ENCODE data around the gene PDE6G. TPM values are rescaled to one million over a fixed set of nuclear protein-coding genes. Genes with fewer than 3 reads are reported as not detected.

The PDE6G gene
- total RNA-seq, 2 experiments from 2014 or later = 12.0 to 12.5 TPM

Small RNAs within 50 kb of the gene (microRNA-seq; reads per million reads assigned to microRNA genes)
- gene MIR6786 = 1.7 reads per million

Other genes with a start within 250 kb of the PDE6G start
- gene ACTG1, start 143.7 kb downstream of the PDE6G start, total RNA-seq = 1,000 to 10,000 TPM; 3,566 to 4,759 TPM
- gene FSCN2, start 128.2 kb downstream of the PDE6G start, total RNA-seq = under 1 TPM; 0.41 to 0.56 TPM
- 10 to 100 TPM; 39.8 to 44.5 TPM for gene FAAP100, start 104.2 kb downstream of the PDE6G start, total RNA-seq
- gene NPLOC4, start 19.4 kb downstream of the PDE6G start, total RNA-seq = 100 to 1,000 TPM; 124 to 130 TPM
- under 1 TPM; 0.23 to 0.26 TPM for gene TSPAN10, start 19.3 kb downstream of the PDE6G start, total RNA-seq
- 10 to 100 TPM; 57.9 to 68.5 TPM for gene OXLD1, start 10.1 kb upstream of the PDE6G start, total RNA-seq
- 10 to 100 TPM; 37.4 to 42.3 TPM for gene CCDC137, start 10.2 kb upstream of the PDE6G start, total RNA-seq
- gene ARL16, start 27.3 kb upstream of the PDE6G start, total RNA-seq = 10 to 100 TPM; 14.9 to 15.4 TPM
- gene HGS, start 27.5 kb upstream of the PDE6G start, total RNA-seq = 100 to 1,000 TPM; 145 to 159 TPM
- gene MRPL12, start 46.8 kb upstream of the PDE6G start, total RNA-seq = 100 to 1,000 TPM; 102 to 126 TPM
- gene SLC25A10, start 55.7 kb upstream of the PDE6G start, total RNA-seq = 10 to 100 TPM; 32.8 to 40.1 TPM
- gene GCGR, start 147.6 kb upstream of the PDE6G start, total RNA-seq = not detected
- gene MCRIP1, start 176.7 kb upstream of the PDE6G start, total RNA-seq = 10 to 100 TPM; 49.9 to 50.1 TPM
- not detected for gene PPP1R27, start 178.5 kb upstream of the PDE6G start, total RNA-seq
- gene P4HB, start 204.0 kb upstream of the PDE6G start, total RNA-seq = 100 to 1,000 TPM; 333 to 416 TPM
- 100 to 1,000 TPM; 693 to 725 TPM for gene ARHGDIA, start 214.8 kb upstream of the PDE6G start, total RNA-seq
- 100 to 1,000 TPM; 215 to 236 TPM for gene ALYREF, start 235.0 kb upstream of the PDE6G start, total RNA-seq
- gene ANAPC11, start 235.2 kb upstream of the PDE6G start, total RNA-seq = 100 to 1,000 TPM; 138 to 155 TPM
- gene NPB, start 245.7 kb upstream of the PDE6G start, total RNA-seq = under 1 TPM in 1 of 2 experiments, not detected in 1; 0.23 TPM